ENCODE results near the gene MEGF11. TPM values are rescaled to one million over a fixed set of nuclear protein-coding genes. Genes with fewer than 3 reads are reported as not detected.

Gene MEGF11
- total RNA-seq, 1 experiment from 2014 or later = 0.09 TPM

DNA sequence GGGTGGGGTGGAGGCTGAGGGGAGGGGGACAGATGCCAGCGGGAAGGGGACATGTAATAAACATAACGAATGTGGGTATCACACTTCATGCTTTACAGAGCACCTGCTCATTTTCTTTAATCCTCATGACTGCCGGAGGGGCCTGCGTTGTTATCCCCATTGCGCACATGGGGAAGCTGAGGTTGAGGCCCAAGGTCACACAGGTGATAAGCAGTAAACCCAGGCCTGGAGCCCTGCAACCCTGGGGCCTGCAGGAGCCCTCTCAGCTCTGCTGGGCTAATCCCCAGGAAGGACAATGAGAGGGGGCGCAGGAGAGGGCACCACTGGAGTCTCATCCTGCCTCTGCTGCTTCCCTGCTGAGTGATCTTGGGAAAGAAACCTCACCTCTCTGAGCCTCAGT, 64.3 kb downstream of the MEGF11 start:
- TF ChIP-seq, protein P1, sequence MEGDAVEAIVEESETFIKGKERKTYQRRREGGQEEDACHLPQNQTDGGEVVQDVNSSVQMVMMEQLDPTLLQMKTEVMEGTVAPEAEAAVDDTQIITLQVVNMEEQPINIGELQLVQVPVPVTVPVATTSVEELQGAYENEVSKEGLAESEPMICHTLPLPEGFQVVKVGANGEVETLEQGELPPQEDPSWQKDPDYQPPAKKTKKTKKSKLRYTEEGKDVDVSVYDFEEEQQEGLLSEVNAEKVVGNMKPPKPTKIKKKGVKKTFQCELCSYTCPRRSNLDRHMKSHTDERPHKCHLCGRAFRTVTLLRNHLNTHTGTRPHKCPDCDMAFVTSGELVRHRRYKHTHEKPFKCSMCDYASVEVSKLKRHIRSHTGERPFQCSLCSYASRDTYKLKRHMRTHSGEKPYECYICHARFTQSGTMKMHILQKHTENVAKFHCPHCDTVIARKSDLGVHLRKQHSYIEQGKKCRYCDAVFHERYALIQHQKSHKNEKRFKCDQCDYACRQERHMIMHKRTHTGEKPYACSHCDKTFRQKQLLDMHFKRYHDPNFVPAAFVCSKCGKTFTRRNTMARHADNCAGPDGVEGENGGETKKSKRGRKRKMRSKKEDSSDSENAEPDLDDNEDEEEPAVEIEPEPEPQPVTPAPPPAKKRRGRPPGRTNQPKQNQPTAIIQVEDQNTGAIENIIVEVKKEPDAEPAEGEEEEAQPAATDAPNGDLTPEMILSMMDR (IDR thresholded peaks at IDR 0.05; ENCODE audit: unreplicated experiment) = no peak
- DNase-seq = no peak
- intact Hi-C loops (cut with micrococcal nuclease; ENCODE audit: unreplicated experiment) = no loop called here
- H3K4me3 Mint-ChIP-seq (ENCODE audit: low read depth, unreplicated experiment) = no peak overlapping the region
- no peak overlapping the region for H3K27ac Mint-ChIP-seq (ENCODE audit: unreplicated experiment)
- H3K9me3 Mint-ChIP-seq (ENCODE audit: low read depth, unreplicated experiment) = no peaks in the 10 kb centered on the region
- no TSS peak for BruUV-seq (replicated peaks)
- no peaks in the 10 kb centered on the region for H3K36me3 Mint-ChIP-seq (ENCODE audit: insufficient read depth, unreplicated experiment)
- CTCF ChIA-PET = no interaction called here
- H3K4me1 Mint-ChIP-seq (ENCODE audit: low read depth, unreplicated experiment) = no peaks in the 10 kb centered on the region
- peaks cover 55% of the 10 kb centered on the region for H3K27me3 Mint-ChIP-seq (ENCODE audit: unreplicated experiment)

DNA sequence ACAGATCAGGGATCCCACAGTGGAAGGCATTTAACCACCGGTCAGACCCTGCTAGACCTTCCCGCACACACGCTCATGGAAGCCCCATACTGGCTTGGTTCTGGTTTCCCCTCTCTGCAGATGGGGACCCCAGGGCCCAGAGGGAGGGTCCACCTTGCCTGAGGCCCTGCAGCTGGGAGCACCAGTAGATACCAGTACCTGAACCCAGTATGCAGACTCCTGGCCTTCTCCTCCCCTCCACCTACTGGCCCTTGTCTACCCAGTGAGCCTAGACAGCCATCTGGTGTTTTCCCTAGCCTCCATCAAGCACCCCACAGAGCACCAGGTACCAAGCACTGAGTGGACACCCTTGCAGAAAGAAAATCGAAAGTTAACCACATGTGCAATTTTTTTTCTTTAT, 65.1 kb downstream of the MEGF11 start:
- H3K27ac Mint-ChIP-seq (ENCODE audit: unreplicated experiment) = no peak overlapping the region
- intact Hi-C loops (cut with micrococcal nuclease; ENCODE audit: unreplicated experiment) = loop anchor here (1.0 kb wide), 1 partner anchor 207 kb away; no protein-coding TSS in a partner anchor
- H3K36me3 Mint-ChIP-seq (ENCODE audit: insufficient read depth, unreplicated experiment) = no peaks in the 10 kb centered on the region
- no TSS peak for BruUV-seq (replicated peaks)
- TF ChIP-seq, protein P1 (IDR thresholded peaks at IDR 0.05; ENCODE audit: unreplicated experiment) = no peak
- peaks cover 63% of the 10 kb centered on the region for H3K27me3 Mint-ChIP-seq (ENCODE audit: unreplicated experiment)
- no peaks in the 10 kb centered on the region for H3K4me1 Mint-ChIP-seq (ENCODE audit: low read depth, unreplicated experiment)
- CTCF ChIA-PET = interaction anchor here (0.7 kb wide), 1 partner anchor 19 kb away, joined by 5 read pairs; no protein-coding TSS in a partner anchor
- H3K4me3 Mint-ChIP-seq (ENCODE audit: low read depth, unreplicated experiment) = no peak overlapping the region
- H3K9me3 Mint-ChIP-seq (ENCODE audit: low read depth, unreplicated experiment) = no peaks in the 10 kb centered on the region
- no peak for DNase-seq

DNA sequence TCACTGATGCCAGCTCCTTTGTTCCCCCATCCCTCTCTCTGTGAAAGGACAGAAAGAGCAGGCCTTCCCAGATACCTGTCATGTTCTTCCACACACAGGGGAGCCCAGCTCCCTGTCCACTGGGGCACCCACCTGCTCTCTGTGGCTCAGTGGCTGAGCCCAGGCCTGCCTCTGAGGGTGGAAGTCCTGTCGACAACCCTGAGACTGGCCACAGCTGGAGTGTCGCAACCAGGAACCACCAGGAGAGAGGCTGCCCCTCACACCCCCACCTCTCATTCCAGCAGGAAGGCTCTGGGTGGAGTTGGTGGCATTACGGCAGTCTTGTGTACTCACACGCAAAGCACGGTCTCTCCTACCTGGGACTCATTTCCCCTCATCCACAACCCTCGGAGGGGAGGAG, 66.3 kb downstream of the MEGF11 start:
- no TSS peak for BruUV-seq (replicated peaks)
- Mint-ChIP-seq H3K36me3 (ENCODE audit: insufficient read depth, unreplicated experiment) (no peaks in the 10 kb centered on the region), H3K4me3 (ENCODE audit: low read depth, unreplicated experiment) (no peak overlapping the region), H3K9me3 (ENCODE audit: low read depth, unreplicated experiment) (no peaks in the 10 kb centered on the region), H3K4me1 (ENCODE audit: low read depth, unreplicated experiment) (no peaks in the 10 kb centered on the region), H3K27me3 (ENCODE audit: unreplicated experiment) (peaks cover 75% of the 10 kb centered on the region), H3K27ac (ENCODE audit: unreplicated experiment) (no peak overlapping the region)
- CTCF ChIA-PET = no interaction called here
- no peak for DNase-seq
- TF ChIP-seq, protein P1 (IDR thresholded peaks at IDR 0.05; ENCODE audit: unreplicated experiment) = no peak
- intact Hi-C loops (cut with micrococcal nuclease; ENCODE audit: unreplicated experiment) = no loop called here

DNA sequence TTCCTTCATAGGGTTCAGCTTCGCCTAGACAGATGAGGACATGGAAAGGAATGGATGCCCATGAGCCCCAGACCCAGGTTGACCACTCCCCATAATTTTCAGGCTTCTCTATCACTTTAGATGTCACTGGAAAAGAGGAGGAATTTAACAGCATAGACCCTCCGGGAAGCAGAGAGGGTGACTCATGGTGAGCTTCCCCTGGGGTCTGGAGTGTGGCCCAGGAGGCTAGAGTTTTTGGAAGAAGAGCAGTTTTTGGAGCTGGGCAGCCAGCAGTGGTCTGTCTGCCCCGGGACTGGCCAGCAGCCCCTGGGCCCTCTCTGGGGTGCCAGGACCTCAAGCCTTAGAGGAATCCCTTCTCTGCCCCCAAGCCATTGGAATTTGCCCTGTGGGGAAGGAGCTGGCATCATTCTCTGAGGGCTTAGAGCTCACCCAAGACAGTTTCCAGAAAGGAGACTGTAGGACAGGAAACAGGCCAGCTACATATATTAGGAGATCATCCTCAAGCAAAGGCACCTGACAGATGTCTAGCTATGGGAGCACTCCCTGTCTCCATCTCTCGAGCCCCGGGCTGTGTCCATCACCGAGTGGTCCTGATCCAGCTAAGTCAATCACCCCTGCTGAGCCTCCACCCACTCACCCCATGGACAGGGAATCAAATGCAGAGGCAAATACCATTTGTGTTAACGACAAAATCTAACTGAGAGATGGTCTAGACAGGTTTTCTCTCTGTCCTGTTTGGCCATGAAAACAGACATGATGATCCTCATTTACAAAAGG, 67.3 kb downstream of the MEGF11 start:
- BruUV-seq (replicated peaks) = no TSS peak
- no peak overlapping the region for H3K4me3 Mint-ChIP-seq (ENCODE audit: low read depth, unreplicated experiment)
- DNase-seq = no peak
- TF ChIP-seq, protein P1 (IDR thresholded peaks at IDR 0.05; ENCODE audit: unreplicated experiment) = no peak
- CTCF ChIA-PET = no interaction called here
- no peaks in the 10 kb centered on the region for H3K4me1 Mint-ChIP-seq (ENCODE audit: low read depth, unreplicated experiment)
- H3K36me3 Mint-ChIP-seq (ENCODE audit: insufficient read depth, unreplicated experiment) = no peaks in the 10 kb centered on the region
- H3K9me3 Mint-ChIP-seq (ENCODE audit: low read depth, unreplicated experiment) = no peaks in the 10 kb centered on the region
- peaks cover 85% of the 10 kb centered on the region for H3K27me3 Mint-ChIP-seq (ENCODE audit: unreplicated experiment)
- H3K27ac Mint-ChIP-seq (ENCODE audit: unreplicated experiment) = no peak overlapping the region
- intact Hi-C loops (cut with micrococcal nuclease; ENCODE audit: unreplicated experiment) = no loop called here
